Stimulated activated CD4-positive, alpha-beta T cell treated with anti-CD3 and anti-CD28 coated beads, Interleukin-2, amount 100 ng/mL, for 4 hours (primary cell): ENCODE measurements around the gene PLXNA4.

Source experiments
- DNase-seq: peaks from one replicate; pipeline ENCODE4 v3.0.0-alpha.2; 2020; ENCODE audit warnings: low read depth

Gene PLXNA4

DNA sequence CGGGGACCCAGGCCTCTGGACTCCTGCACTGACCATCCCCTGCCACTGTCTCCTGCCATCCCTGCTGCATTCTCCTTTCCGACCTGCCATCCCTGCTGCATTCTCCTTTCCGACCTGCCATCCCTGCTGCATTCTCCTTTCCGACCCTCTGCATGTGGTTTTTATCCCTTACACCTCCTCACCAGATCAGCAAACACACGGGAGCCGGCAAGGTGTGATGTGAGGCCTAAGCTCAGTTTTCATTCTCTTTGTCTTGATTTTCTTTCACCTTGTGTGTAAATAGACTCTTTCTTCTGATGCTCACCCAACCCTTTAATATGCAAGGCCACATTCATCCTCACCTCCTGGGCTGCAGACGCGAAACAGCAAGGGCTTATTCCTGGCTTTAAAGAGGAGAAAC lies 11.4 kb downstream of the PLXNA4 start:
- no peak for DNase-seq

DNA sequence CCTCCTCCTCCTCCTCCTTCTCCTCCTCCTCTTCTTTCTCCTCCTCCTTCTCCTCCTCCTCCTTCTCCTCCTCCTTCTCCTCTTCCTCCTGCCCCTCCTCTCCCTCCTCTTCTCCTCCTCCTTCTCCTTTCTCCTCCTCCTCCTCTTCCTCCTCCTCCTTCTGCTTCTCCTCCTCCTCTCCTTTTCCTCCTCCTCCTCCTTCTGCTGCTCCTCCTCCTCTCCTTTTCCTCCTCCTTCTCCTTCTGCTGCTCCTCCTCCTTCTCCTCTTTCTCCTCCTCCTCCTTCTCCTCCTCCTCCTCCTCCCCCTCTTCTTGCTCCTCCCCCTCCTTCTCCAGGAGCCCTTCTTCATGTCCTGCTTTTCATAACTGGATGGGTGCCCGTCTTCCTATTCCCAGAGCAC lies 12.2 kb downstream of the PLXNA4 start:
- no peak for DNase-seq

DNA sequence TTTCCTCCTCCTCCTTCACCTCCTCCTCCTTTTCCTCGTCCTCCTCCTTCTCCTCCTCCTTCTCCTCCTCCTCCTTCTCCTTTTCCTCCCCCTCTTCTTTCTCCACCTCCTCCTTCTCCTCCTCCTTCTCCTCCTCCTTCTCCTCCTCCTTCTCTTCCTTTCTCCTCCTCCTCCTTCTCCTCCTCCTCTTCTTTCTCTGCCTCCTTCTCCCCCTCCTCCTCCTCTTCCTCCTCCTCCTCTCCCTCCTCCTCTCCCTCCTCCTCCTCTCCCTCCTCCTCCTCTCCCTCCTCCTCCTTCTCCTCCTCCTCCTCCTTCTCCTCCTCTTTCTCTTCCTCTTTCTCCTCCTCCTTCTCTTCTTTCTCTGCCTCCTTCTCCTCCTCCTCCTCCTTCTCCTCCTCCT lies 13.6 kb downstream of the PLXNA4 start:
- DNase-seq = no peak

DNA sequence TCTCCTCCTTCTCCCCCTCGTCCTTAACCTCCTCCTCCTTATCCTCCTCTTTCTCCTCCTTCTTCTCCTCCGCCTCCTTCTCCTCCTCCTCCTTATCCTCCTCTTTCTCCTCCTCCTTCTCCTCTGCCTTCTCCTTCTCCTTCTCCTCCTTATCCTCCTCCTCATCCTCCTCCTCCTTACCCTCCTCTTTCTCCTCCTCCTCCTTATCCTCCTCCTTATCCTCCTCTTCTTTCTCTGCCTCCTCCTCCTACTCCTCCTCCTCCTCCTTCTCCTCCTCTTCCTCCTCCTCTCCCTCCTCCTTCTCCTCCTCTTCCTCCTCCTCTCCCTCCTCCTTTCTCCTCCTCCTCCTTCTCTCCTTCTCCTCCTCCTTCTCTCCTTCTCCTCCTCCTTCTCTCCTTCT lies 14.5 kb downstream of the PLXNA4 start:
- no peak for DNase-seq

DNA sequence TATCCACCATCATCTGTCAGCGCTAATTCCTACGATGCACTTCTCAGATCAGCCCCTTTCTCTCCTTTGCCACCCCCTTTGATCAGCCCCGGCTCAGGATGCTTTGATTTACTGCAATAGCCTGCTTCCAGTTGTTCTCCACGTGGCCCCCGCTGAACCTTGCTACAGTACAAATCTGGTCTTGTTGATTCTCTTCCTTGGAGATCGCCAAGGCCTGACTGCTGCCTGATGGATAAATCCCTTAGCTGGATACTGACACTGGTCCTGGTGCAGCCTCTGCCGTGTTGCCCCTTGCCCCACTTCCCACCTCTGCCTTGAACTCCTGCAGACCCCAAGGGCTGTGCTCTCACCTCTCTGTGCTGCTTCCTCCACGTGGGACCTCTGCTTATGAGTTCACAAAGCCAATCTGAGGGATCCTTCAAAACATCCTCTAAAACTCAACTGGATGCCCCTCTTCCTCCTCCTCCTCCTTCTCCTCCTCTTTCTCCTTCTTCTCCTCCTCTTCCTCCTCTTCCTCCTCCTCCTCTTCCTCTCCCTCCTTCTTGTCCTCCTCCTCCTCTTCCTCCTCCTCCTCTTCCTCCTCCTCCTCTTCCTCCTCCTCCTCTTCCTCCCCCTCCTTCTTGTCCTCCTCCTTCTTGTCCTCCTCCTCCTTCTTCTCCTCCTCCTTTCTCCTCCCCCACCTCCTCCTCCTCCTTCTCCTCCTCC lies 15.3 kb downstream of the PLXNA4 start:
- no peak for DNase-seq

DNA sequence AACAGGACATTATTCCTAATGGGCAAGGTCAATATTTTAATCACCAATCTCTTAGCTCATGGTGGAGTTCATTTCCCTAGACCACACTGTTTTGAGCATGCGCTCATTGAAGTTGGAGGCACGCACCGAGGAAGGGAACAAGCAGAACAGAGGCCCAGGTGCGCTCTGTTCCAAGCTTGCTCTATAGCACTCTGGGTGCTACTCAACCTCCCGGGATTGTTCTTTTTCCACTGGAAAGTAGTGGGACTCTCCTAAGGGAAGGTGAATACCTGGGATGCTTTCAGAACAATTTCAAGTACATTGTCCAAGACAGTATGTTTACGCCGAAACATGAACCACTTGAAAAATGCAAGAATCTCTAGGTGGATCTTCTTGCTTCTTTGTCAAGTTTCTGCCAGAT lies 16.2 kb downstream of the PLXNA4 start:
- no peak for DNase-seq

DNA sequence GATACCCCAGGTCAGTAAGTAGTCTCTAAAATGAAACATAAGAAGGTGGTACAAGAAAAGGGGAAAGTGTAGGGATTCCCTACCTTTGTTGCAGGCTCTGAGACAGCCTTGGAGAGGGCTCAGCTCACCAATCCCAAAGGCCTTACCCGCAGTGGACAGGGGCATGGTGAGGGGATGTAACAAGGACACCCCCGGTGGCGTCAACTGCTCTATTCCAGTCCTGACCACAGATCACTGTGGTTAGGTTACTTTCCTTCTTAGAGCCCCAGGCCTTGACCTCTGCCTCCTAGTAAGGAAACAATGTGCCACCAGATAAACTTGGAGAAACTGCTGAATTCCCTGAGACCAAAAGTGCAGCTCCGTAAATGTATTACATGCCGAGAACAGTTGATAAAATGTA lies 17.5 kb downstream of the PLXNA4 start:
- no peak for DNase-seq

DNA sequence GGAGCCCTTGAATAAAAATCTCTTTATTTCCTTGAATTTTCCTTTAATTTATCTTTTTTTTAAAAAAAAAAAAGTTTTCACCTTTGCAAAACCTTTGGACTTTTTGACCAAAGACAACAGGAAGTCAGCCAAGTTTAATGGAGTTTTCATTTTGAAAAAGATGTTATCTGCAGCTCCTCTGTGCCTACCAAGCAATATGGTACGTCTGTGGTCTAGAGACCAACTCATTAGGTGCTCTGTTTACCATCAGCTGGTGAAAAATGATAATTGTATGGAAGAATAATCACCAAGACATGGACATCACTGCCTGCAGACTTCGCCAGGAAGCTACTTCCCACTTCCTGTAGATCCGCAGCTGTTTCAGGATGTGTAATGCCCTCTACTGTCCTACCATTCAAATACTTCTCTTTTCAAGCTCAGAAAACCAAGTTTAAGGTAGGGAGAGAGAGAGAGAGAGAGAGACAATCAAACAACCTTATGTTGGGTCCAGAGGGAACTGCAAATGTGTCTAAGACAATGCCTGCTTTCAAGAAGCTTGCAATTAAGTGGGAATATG lies 18.7 kb downstream of the PLXNA4 start:
- no peak for DNase-seq

DNA sequence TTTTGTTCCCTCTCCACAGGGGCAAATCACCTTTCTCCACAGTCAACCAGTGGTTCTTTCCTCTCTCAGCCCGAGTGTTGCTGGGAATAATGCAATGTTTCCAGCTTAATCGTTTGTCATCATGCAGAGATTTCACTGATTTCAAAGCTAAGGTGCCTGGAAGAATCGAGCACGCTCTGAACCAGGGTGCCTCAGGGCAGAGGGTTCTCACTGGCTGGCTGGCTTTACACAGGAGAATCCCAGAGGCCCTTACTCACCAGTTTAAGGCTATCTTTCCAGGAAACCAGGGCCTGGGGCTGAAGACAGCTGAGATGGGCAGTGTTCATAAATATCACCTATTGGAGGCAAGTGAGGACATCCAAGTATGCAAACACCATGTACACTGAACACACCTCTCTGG lies 21.8 kb downstream of the PLXNA4 start:
- DNase-seq = no peak

DNA sequence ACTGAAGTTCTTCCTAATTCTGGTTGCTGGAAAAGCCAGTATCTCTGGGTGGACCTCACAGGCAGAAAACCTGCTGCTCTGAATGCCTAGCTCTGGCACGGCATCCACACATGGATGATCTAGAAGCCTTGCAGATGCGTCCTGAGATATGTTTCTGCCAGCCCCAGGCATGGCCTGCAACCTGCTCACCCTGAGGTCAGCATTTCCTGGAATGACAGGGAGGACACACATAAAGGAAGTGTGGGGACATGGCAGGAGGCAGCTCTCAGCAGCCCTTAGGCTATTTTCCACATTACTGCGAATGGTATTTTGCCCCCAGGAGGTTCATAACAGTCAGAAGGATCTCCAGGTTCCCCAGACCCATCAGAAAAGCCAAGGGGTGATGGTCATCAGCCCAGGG lies 23.2 kb downstream of the PLXNA4 start:
- no peak for DNase-seq

DNA sequence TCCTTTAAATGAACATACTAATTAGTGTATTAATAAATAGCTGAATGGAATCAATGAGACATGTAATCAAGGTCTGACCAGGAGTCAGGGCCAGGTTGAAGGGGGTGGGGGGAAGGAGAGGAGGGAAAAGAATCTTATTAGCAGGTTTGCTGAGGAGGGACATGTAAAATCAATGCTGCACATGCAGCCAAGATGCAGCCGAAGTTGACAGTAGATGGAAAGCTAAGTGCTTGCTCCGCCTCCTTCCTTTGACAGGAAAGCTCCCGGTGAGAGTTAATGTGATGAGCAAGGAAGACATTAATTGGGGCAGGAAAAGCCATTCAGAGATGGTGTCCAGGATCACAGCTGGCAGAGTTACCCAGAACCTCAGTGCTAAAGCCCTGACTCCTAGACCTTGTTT lies 24.4 kb downstream of the PLXNA4 start:
- DNase-seq = no peak

DNA sequence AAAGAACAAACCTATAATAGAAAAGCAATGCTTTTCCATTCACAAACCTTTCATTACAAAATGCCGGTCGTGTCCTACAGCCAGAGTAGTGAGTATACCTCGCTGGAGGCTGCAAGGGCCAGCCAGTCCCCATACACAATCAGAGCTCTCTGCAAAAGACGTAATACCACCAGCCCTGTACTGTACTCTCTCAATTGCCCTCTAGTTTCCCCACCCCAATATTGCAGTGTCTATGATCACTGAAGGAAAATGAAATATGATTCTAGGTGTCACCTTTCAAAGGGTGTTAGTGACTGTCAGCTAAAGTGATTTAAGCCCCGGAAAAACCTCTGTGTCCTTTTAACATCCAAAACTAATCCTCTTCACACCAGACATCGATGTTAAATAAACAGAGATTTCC lies 24.8 kb downstream of the PLXNA4 start:
- no peak for DNase-seq

DNA sequence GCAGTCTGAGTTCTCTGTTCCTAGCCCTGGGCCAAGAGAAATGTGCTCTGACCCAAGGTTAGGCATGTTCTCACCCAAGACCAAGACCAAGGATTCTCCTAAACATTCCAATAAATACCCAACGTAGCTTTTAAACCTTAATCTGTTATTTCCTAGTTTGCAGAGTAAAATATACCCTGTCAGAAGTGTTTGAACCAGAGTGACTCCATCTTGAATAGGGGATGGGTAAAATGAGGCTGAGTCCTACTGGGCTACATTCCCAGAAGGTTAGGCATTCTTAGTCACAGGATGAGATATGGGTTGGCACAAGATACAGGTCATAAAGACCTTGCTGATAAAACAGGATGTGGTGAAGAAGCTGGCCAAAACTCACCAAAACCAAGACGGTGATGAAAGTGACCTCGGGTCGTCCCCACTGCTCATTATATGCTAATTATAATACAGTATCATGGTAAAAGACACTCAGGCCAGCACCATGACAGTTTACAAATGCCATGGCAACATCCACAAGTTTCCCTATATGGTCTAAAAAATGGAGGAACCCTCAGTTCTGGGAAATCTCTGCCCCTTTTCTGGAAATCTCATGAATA lies 27.7 kb downstream of the PLXNA4 start:
- no peak for DNase-seq

DNA sequence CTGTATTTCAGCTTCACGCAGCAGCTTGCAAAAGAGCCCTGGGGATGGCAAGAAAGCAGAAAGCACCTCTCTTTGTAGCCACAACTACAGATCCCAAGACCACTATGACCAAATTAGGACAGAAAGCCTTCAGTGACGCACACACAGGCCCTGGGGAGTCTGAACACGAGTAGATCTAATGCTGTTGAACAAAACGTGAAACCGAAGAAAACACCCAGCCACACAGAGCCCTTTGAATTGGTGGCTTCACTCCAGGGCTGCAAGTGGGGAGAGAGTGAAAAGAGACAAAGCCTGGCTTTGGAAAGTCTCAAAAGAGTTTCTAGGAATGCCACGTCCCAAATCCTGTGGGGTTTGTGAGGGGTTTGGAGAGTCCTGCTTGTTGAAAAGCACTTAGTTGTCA lies 28.4 kb downstream of the PLXNA4 start:
- no peak for DNase-seq

DNA sequence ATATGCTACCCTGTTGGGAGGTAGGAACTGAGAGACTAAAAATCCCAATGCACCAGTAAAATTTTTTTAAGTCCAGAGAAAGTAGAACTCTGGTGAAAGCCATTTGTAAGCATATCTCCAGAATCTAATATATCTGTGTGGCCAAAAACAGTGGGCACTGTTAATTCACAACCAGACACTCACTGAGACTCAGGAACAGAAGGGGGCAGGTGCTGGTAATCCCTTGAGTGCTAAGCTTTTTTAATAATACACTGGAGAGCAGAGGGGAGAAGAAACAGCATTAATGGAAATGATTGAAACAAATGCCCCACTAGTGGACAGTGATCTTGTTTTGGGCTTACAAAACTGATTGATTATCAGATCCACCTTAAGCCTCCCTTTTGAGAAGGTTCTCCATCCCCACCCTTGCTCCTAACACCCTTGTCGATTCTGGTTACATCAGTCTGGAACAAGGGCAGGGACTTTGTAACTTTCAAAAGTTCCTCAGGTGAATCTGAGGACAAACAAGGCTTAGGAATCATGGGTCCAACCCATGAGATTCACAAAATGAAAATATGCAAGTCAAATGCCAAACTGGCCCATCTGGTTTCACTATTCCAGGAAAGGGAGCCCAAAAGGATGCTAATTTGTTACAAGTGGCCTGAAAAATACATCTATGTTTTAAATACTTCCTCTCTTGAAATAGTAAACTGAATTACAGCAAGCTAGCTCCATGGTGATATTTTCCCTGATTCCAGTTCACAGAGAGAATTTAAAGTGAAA lies 29.7 kb downstream of the PLXNA4 start:
- no peak for DNase-seq

DNA sequence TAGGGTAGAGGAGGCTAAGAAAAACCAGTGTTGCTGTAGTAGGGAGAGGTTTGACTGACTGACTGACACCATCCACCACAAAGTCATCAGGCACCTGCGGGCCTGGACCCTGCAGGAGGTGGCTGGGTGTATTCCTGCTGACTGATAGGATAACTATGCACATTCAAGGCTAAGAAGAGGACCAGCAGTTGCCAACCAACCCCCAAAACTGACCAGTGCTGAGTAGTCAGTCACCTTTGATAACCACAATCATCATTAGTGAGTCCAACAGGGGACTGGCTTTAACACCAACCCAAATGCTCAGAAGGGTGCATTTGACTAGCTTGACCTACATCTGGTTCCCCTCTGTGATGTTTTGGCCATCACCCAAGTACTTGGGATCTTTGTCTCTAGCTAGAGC lies 30.5 kb downstream of the PLXNA4 start:
- no peak for DNase-seq

DNA sequence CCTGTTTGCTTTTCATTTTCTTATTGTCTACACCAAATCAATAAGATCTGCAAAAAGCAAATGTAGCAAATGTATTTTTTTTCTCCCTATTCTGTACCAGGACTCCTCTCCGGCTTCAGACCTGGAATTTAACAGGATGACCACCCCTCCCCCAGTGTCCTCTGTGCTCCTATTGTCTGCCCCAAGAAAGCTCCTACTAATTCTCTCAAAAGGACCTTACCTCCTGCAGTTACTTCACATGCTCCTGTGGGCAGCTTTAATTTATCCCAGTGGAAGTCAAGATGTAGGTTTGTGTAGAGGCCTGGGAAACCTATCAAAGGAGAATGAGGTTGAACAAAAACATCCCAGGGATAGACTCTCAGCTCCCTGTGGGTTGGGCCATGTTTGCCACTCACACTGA lies 31.3 kb downstream of the PLXNA4 start:
- no peak for DNase-seq

DNA sequence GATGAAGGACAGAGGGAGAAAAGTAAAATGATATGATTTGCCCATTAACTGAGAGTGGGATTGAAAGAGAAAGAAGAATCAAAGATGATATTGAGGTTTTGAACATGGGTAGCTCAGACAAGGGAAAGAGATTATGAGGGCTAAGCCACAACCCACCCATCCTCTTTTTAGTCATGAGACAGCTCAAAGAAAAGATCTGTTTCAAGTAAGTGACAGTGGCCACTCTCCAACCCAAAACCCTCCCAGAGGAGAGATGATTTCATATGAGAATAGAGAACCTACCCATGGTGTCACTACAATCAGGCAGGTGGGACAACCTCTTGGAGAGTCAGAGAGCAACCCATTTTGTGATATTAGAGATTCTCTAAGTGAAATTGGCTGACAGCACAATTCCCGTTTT lies 32.2 kb downstream of the PLXNA4 start:
- no peak for DNase-seq

DNA sequence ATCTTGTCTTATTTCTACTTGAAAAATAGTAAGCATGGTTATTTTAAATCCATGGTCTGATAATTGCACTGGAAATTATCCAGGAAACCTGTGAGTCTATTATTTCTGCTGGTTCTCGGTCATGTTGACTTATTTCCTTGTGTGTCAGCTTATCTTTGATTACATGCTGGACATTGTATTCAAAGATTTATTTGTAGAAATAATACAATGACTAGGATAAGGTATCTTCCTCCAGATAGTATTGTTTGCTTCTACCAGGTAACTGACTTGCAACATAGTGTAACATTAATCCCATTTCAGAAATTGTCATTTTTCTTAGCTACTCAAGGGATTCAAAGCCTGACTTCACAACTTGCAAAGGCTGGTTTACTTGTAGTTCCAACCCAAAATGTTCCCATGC lies 33.4 kb downstream of the PLXNA4 start:
- DNase-seq = no peak

DNA sequence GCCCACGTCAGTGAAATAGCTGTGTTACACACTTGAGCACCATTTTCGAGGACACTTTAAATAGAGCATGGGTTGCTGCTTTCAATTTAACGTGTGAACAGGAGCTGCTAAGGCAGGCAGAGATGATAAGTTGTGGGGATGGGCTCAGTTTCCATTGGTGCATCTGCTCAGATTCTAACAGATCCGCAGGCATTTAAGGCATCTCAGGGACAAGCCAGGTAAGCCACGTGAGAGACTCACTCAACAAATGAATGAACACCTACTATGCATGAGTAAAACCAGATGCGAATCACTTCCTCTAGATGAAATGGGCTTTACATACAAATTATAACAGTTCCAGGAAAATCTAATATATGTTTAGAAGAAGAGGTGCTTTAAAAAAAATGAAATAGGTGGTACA lies 34.6 kb downstream of the PLXNA4 start:
- DNase-seq = no peak

DNA sequence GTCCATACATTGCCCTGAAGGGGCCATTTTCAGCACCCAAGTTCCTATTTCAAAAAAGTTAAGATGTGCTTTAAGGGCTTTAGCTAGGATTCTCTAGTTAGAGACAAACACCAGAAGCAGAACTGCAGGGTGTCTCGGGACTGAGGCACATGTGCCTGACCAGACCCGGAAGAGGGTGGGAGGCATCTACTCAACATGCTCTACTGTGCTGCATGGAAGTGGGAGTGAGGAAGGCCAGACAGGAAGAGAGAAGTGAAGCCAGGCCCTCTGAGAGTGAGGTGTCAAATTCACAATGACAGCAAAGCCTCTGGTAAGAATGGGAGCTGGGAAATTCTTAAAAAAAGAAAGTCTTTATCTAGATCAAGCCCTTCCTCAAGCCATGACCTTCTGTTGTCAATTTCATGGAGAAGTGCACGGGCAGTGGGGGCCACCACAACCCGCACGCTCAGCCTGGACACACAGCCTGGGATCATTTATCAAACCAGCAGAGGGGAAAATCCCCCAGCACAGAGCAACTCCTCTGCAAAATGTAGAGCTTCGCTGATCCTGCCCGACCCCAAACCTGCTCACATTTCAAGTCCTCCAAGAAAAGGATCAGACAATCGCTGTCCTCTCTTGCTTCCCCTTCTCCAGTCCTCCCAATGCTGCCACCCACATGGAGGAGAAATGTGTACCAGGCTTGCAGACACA lies 38.7 kb downstream of the PLXNA4 start:
- DNase-seq = no peak

DNA sequence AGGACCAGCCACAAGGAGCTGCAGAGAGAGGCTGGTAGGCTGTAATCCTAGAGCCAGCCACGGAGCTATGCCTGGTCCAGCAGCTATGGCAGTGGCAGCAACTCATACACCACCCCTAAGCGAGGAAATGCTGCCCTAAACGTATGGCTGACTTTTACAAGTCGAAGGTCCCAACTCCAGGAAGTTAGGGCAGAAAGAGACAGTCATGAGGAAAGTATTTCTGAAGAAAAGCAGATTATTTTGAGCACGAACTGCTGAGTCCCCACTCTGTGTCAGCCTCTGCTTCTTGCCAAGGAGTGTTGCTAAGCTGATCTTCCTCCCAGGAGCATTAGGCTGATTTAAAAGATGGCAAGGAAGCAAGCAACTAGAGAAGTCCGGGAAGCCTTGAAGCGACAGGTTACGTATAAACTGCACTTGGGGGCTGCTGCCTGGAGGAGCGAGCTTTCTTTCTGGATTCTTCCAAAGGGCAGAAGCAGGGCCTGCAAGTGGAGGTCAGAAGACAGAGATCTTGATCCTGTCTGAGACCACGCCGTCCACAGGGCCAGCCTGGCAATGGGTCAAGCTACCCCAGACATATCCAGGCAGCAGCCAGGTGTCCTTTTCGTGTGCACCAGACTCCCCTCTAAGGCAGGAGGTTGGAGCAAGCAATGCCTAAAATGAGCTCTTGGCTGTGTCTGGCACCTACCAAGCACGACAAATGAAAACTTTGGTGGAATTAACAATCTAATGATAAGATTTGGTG lies 39.4 kb downstream of the PLXNA4 start:
- DNase-seq = no peak
